Ishikawa (cell line): ENCODE measurements around the gene TNS3.

ENCODE experiments used
- FOXM1 ChIP-seq: IDR thresholded peaks from 2 replicates; pipeline ENCODE4 v1.6.1; 2012; ENCODE audit warnings: low read depth, borderline replicate concordance
- RAD21 ChIP-seq: IDR thresholded peaks from 2 replicates; pipeline ENCODE4 v1.6.1; 2012; ENCODE audit warnings: low read depth
- ZBTB7A ChIP-seq: IDR thresholded peaks from 2 replicates; pipeline ENCODE4 v1.6.1; 2012; ENCODE audit warnings: low read depth

DNA sequence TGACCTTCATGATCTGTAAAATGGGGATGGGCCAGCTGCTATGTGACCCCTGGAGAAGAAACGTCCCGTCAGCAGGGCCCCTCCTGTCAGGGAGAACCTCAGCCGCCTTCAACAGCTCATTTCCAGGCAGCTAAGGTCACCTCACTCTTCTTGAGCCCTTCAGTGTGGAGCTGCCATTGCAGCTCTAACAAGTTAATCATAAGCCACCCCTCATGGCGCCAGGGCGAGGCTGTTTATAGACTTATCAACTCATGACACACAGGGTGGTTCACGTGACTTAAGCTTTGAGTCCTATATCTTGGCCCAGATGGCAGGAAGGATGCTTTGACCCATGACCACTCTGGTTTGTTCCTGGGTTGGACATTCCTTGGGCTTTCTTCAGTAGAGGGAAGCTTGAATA, 315.1 kb downstream of the TNS3 start:
- TF ChIP-seq ZBTB7A (no peak), RAD21 (no peak), FOXM1 (no peak)
